ENCODE results near the gene SLC12A6.
A peak's percentile ranks its signal among the peaks of the same experiment; 100 is the strongest.
"Not testable (repeated sequence)": the region's sequence is repeated elsewhere in the genome, so short reads cannot be mapped to it uniquely, and the experiment has no call there.

Gene SLC12A6

DNA sequence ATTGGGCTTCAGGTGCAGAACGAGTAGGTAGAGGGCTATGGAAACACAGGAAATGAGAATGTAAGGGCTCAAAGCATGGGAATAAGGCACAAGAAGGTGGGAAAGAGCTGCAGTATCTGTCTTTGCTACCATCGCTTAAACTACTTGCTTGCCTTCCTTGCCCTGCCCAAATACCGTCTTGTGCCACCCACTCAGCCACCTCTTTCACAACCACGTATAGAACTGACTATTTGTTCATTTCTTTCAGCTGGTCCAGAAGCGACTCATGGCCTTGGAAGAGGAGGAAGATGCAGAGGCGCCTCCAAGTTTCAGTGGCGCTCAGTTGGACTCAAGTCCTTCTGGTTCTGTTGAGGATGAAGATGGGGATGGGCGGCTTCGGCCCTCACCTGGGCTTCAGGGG, 17.7 kb upstream of the SLC12A6 start:
- DNase-seq: no peak

DNA sequence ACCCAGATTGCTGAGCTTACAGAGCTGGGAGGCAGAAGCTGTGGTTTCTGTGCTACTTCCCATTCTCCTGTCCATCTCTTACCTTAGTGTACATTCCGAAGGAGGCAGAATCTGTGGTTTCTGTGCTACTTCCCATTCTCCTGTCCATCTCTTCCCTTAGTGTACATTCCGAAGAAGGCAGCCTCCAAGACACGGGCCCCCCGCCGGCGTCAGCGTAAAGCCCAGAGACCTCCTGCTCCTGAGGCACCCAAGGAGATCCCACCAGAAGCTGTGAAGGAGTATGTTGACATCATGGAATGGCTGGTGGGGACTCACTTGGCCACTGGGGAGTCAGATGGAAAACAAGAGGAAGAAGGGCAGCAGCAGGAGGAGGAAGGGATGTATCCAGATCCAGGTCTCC, 16.7 kb upstream of the SLC12A6 start:
- no peak for DNase-seq

DNA sequence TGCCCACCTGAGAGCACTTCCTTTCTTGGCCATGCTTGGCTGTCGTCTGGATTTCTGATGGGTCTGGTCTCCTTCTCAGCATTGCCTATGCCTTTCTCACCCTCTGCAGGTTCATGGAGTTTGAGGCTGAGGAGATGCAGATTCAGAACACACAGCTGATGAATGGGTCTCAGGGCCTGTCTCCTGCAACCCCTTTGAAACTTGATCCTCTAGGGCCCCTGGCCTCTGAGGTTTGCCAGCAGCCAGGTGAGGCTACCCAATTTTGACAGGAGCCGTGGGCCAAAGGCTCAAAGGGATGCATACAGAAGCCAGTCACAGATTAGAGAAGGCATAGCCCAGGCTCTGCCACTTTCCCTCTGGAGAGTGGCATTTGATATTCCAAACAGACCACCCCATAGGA, 16.0 kb upstream of the SLC12A6 start:
- no peak for DNase-seq

- not testable (repeated sequence) for DNase-seq
Measured at GRCh38 chr15:34352996-34353395, 15.4 kb upstream of the SLC12A6 start.

GRCh38 chr15:34349769-34350168, 12.2 kb upstream of the SLC12A6 start:
- no peak for DNase-seq

- no peak for DNase-seq
Measured at GRCh38 chr15:34348735-34349300, 11.2 kb upstream of the SLC12A6 start.

- no peak for DNase-seq
Measured at GRCh38 chr15:34347951-34348638, 10.5 kb upstream of the SLC12A6 start.

DNA sequence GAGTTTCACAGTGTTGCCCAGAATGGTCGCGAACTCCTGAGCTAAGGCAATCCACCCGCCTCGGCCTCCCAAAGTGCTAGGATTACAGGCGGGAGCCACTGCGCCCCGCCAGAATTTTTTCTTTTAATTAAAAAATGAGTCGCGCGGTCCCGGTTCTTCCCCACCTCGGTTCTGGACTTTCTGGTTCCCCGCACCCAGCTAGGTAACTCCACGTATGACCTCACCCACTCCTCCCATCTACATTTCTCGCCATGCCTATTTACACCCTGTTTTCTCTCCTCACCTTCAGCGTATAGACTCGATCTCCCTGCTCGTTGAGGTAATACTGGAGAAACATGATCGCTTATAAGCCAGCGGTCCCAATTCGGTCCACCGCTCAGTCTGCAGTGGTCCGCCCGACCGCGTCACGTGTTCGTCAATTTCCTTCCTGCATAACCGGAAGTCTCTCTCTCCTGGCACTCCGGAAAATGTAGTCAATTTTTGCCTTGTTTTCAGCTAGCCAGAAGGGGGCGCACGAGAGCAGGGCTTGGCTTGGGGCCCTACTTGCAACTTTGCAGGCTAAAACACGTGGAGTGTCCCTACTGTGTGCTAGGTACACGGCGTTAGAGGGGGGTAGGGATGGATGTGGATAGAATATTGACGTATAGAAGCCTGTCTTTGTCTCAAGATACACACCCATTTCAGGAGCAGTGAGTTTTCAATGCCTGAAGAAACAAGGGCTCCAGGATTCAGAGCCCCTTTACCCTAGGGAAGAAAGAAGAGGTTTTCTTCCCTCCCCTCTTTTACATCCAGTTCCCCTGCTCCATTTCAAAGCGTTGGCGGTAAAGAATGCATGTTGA, 5.4 kb upstream of the SLC12A6 start, which contains the start of the genes NOP10 and NUTM1:
NOP10 (minus strand) TSS at position 400 of the 839 bp plus-strand sequence; CDS start at position 337, 63 bp downstream.
NUTM1 (plus strand) TSS at position 579 of the 839 bp plus-strand sequence. CDS start 382 bp downstream, outside the sequence.
- peak; percentile 97 for DNase-seq

- not testable (repeated sequence) for DNase-seq
Measured at GRCh38 chr15:34342213-34342736, 4.7 kb upstream of the SLC12A6 start.

DNA sequence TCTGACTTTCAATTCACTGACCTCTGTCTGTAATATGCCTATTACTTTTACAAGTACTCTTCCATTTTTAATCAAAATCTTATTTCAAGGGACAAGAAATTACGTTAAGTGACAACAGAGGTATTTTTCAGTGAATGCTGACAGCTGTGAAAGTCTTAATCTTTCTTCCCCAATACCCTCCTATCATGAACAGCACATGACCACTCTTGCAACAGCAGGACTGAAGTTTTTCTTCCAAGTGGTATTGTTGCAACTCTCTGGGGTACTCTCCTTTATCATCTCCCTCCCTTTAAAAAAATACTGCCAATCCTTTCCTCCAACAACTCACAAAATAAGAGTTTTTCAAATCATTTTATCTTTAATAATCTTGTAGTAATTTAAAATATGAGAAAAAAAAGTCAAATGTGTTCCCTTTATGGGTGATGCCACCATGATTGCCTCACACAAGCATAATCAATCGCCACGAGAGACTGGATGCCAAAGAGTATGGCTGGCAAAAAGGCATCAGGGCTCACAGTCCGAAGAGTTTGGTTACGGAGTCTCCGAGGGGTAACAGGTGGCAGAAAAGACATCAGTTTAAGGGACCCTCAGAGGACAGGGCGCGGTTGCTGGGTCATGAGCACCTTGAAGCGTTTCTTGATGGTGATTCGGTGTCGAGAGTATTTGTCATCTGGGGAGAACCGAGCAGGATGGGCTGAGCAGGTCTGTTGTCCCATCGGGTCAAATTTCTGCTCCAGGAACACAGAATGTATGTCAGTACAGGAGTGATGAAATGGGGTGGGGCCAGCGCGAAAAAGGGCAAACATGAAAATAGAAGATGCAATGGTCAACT, 4.0 kb upstream of the SLC12A6 start:
- DNase-seq: no peak

- no peak for DNase-seq
Measured at GRCh38 chr15:34339946-34340345, 2.4 kb upstream of the SLC12A6 start.

DNA sequence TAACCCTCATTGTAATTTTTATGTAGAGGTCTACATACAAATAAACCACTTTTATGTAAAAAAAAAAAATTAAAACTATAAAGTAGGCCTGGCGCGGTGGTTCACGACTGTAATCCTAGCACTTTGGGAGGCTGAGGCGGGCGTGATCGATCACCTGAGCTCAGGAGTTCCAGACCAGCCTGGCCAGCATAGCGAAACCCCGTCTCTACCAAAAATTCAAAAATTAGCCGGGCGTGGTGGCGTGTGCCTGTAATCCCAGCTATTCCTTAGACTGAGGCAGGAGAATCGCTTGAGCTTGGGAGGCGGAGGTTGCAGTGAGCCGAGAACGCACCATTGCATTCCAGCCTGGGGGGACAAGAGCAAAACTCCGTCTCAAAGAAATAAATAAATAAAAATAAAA, 766 bp upstream of the SLC12A6 start:
- DNase-seq: no peak

- peak; percentile 27 for DNase-seq
Measured at GRCh38 chr15:34336991-34337556, 507 bp downstream of the SLC12A6 start.

GRCh38 chr15:34336231-34336990, 1.2 kb downstream of the SLC12A6 start:
- DNase-seq: no peak

- no peak for DNase-seq
Measured at GRCh38 chr15:34335176-34336032, 2.2 kb downstream of the SLC12A6 start.

GRCh38 chr15:34334672-34335071, 2.9 kb downstream of the SLC12A6 start:
- DNase-seq: no peak

DNA sequence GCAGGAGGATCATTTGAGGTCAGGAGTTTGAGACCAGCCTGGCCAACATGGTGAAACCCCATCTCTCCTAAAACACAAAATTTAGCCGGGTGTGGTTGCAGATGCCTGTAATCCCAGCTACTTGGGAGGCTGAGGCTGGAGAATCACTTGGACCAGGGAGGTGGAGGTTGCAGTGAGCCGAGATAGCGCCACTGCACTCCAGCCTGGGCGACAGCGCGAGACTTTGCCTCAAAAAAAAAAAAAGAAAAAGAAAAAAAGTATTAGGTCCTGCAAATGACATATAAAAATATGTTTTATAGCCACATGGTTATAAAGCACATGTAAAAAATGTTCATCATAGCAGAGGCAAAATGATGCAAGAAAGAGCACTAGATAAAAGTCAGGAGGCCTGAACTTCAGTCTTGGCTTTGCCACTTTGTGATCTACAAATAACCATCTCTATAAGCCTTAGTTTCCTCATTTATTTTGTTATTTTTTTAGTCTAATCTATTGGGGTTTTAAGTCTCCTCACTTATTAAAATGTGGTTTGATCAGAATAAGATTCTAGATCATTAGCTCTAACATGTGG, 4.9 kb downstream of the SLC12A6 start:
- DNase-seq: no peak

DNA sequence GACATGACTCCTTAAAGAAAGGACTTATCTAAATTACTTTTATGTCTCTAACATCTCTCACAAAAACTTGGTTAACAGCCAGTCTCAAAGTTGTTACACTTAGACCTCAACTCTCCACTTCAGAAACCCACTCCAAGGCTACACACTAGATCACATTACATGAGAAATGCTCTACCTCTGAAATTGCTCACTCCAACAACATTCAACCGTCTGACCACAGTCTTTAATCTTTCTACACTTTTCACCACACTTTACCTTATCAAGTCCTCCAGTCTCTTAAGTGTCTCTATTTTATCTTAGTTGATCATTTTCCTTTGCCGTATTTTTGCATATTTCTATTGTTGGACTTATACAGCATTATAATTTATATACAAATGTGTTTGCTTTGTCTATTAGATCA, 5.8 kb downstream of the SLC12A6 start:
- peak; percentile 19 for DNase-seq

DNA sequence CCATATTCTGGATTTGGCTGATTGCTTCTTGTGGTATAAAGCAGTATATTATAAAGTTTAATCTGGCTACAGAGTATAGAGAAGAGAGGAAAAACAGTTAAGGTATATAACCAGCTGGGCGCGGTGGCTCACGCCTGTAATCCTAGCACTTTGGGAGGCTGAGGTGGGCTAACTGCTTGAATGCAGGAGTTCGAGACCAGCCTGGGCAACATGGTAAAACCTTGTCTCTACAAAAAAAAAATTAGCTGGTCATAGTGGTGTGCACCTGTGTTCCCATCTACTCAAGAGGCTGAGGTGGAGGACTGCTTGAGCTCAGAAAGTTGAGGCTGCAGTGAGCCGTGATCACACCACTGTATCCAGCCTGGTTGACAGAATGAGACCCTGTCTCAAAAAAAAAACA, 7.3 kb downstream of the SLC12A6 start:
- no peak for DNase-seq

- DNase-seq: no peak
Measured at GRCh38 chr15:34329006-34329405, 8.6 kb downstream of the SLC12A6 start.

Data from stimulated activated CD4-positive, alpha-beta T cell treated with anti-CD3 and anti-CD28 coated beads, Interleukin-4, amount 100 ng/mL, for 24 hours (primary cell).